ENCODE data around the gene ZNF865. TPM values are rescaled to one million over a fixed set of nuclear protein-coding genes. Genes with fewer than 3 reads are reported as not detected.

The ZNF865 gene
- total RNA-seq, 1 experiment from 2014 or later: 16.2 TPM

GRCh38 chr19:55578761-55579747 lies 26.4 kb upstream of the ZNF865 start (continued):
- TF ChIP-seq CTCF (IDR thresholded peaks at IDR 0.05 in 2 of 3, conservative IDR thresholded peaks at IDR 0.05 in 1 of 3; ENCODE audit: borderline replicate concordance in 1 of 3, insufficient read depth in 1 of 3, low read depth in 2 of 3, low read length in 2 of 3): no peak
- TF ChIP-seq REST (IDR thresholded peaks at IDR 0.05; ENCODE audit: low read depth): no peak
- no peak for TF ChIP-seq CBX3 (IDR thresholded peaks at IDR 0.05; ENCODE audit: low read depth)
